ENCODE results near the gene SORL1-AS1.
"Not testable (repeated sequence)": the region's sequence is repeated elsewhere in the genome, so short reads cannot be mapped to it uniquely, and the experiment has no call there.

The SORL1-AS1 gene

GRCh38 chr11:121452609-121453150 lies at the start of gene SORL1-AS1:
SORL1-AS1 (minus strand) TSS chr11:121452967.
- no peak for DNase-seq (ENCODE audit: low read depth in 2 of 2)

GRCh38 chr11:121500717-121501116 lies 48.0 kb upstream of the SORL1-AS1 start:
- no peak for DNase-seq (ENCODE audit: low read depth in 2 of 2)

- no peak for DNase-seq (ENCODE audit: low read depth in 2 of 2)
Observed at GRCh38 chr11:121500275-121500674, 47.5 kb upstream of the SORL1-AS1 start.

GRCh38 chr11:121499405-121499804 lies 46.6 kb upstream of the SORL1-AS1 start:
- no peak for DNase-seq (ENCODE audit: low read depth in 2 of 2)

- DNase-seq (ENCODE audit: low read depth in 2 of 2) = no peak
Observed at GRCh38 chr11:121497176-121497998, 44.6 kb upstream of the SORL1-AS1 start.

GRCh38 chr11:121494355-121495099 lies 41.8 kb upstream of the SORL1-AS1 start:
- no peak for DNase-seq (ENCODE audit: low read depth in 2 of 2)

- no peak for DNase-seq (ENCODE audit: low read depth in 2 of 2)
Observed at GRCh38 chr11:121489823-121490222, 37.1 kb upstream of the SORL1-AS1 start.

GRCh38 chr11:121488641-121489040 lies 35.9 kb upstream of the SORL1-AS1 start:
- no peak for DNase-seq (ENCODE audit: low read depth in 2 of 2)

- DNase-seq (ENCODE audit: low read depth in 2 of 2) = no peak
Observed at GRCh38 chr11:121488170-121488569, 35.4 kb upstream of the SORL1-AS1 start.

- peak in 1 of 2 experiments; percentile 7 for DNase-seq (ENCODE audit: low read depth in 2 of 2)
Observed at GRCh38 chr11:121487191-121487590, 34.4 kb upstream of the SORL1-AS1 start.

- no peak for DNase-seq (ENCODE audit: low read depth in 2 of 2)
Observed at GRCh38 chr11:121486054-121486453, 33.3 kb upstream of the SORL1-AS1 start.

- DNase-seq (ENCODE audit: low read depth in 2 of 2) = no peak
Observed at GRCh38 chr11:121485216-121485615, 32.4 kb upstream of the SORL1-AS1 start.

GRCh38 chr11:121483805-121484480 lies 31.2 kb upstream of the SORL1-AS1 start:
- no peak for DNase-seq (ENCODE audit: low read depth in 2 of 2)

- peak in 1 of 2 experiments; percentile 13 for DNase-seq (ENCODE audit: low read depth in 2 of 2)
Observed at GRCh38 chr11:121482231-121483129, 29.7 kb upstream of the SORL1-AS1 start.

GRCh38 chr11:121481484-121482230 lies 28.9 kb upstream of the SORL1-AS1 start:
- not testable (repeated sequence) for DNase-seq (ENCODE audit: low read depth in 2 of 2)

GRCh38 chr11:121479698-121480238 lies 27.0 kb upstream of the SORL1-AS1 start:
- no peak for DNase-seq (ENCODE audit: low read depth in 2 of 2)

- no peak for DNase-seq (ENCODE audit: low read depth in 2 of 2)
Observed at GRCh38 chr11:121478895-121479697, 26.3 kb upstream of the SORL1-AS1 start.

- DNase-seq (ENCODE audit: low read depth in 2 of 2) = no peak
Observed at GRCh38 chr11:121478226-121478894, 25.6 kb upstream of the SORL1-AS1 start.

All from fibroblast of skin of left biceps (primary cell).